ENCODE results near the gene KCNH1.

KCNH1 gene

GRCh38 chr1:210822241-210822640, 311.7 kb downstream of the KCNH1 start:
- no peak overlapping the region for H3K9ac ChIP-seq (ENCODE audit: low read depth, low read length)
- H3K36me3 ChIP-seq (ENCODE audit: insufficient read depth, low read length), result no peaks in the 10 kb centered on the region
- no peaks in the 10 kb centered on the region for H3K4me1 ChIP-seq (ENCODE audit: insufficient read depth, low read length)
- H3K9me3 ChIP-seq (ENCODE audit: control insufficient read depth, insufficient read depth, low read length), result no peaks in the 10 kb centered on the region

- Histone ChIP-seq H3K9me3 (ENCODE audit: control insufficient read depth, insufficient read depth, low read length) (no peaks in the 10 kb centered on the region), H3K36me3 (ENCODE audit: insufficient read depth, low read length) (no peaks in the 10 kb centered on the region)
Measured at GRCh38 chr1:210821615-210822014, 312.3 kb downstream of the KCNH1 start.

DNA sequence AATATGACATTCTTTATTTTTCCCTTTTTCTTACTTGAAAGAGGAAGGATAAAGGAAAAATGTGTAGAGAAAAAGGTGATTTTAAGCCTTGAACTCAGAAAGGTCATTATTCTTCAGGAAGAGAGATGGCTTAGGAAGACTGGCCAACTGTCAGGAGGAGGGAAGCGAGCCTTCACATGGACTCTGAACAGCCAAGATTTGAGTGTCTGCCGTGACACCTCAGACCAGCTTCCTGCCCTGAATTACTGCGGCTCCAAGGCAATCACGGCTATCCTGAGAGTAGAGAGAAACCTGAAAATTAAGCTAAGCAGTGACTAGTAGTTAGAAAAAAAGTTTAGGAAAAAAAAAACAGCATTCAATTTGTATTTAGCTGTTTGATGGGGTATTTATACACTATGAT, 314.7 kb downstream of the KCNH1 start:
- Histone ChIP-seq H3K36me3 (ENCODE audit: insufficient read depth, low read length) (no peaks in the 10 kb centered on the region), H3K4me1 (ENCODE audit: insufficient read depth, low read length) (no peaks in the 10 kb centered on the region), H3K9ac (ENCODE audit: low read depth, low read length) (no peak overlapping the region), H3K9me3 (ENCODE audit: control insufficient read depth, insufficient read depth, low read length) (no peaks in the 10 kb centered on the region)

More at GRCh38 chr1:210821615-210822014, 312.3 kb downstream of the KCNH1 start:
- Histone ChIP-seq H3K9ac (ENCODE audit: low read depth, low read length) (no peak overlapping the region), H3K4me1 (ENCODE audit: insufficient read depth, low read length) (no peaks in the 10 kb centered on the region)

DNA sequence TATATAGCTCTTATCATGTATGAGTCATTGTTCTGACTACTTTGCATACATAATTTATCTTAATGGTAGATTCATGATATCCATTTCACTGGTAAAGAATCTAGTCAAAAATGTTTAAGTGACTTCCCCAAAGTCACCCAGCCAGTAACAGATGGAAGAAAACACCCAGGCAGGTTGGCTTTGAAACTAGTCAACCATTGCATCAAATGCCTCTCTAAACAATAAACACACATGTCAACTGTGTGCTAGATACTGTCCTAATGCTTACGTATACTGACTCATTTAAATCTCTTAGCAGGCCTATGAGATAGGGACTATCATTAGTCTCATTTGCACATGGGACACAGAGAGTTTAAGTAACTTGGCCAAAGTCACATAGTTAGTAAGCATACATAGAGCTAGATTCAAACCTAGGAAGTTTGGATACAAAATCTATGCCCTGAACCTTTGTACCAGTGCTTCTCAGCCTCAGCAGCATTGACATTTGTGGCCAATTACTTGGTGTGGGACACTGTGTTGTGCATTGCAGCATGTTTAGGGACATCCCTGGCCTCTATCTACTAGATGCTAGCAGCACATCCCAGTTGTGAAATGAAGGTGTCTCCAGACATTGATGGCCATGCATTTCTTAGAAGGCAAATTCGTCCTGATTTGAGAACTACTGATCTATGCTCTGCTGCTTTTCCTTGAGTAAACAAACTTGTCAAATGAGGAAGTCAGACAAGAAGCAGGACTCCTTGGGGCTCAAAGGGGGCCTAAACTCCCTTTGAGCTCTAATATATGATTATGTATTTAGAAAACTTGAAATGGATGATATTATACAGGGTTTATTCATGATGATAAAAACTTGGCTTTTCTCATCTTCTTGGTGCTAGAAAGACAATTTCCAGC, 316.3 kb downstream of the KCNH1 start:
- H3K36me3 ChIP-seq (ENCODE audit: insufficient read depth, low read length), result no peaks in the 10 kb centered on the region
- H3K9me3 ChIP-seq (ENCODE audit: control insufficient read depth, insufficient read depth, low read length), result no peaks in the 10 kb centered on the region
- H3K4me1 ChIP-seq (ENCODE audit: insufficient read depth, low read length), result no peaks in the 10 kb centered on the region
- H3K9ac ChIP-seq (ENCODE audit: low read depth, low read length), result no peak overlapping the region

DNA sequence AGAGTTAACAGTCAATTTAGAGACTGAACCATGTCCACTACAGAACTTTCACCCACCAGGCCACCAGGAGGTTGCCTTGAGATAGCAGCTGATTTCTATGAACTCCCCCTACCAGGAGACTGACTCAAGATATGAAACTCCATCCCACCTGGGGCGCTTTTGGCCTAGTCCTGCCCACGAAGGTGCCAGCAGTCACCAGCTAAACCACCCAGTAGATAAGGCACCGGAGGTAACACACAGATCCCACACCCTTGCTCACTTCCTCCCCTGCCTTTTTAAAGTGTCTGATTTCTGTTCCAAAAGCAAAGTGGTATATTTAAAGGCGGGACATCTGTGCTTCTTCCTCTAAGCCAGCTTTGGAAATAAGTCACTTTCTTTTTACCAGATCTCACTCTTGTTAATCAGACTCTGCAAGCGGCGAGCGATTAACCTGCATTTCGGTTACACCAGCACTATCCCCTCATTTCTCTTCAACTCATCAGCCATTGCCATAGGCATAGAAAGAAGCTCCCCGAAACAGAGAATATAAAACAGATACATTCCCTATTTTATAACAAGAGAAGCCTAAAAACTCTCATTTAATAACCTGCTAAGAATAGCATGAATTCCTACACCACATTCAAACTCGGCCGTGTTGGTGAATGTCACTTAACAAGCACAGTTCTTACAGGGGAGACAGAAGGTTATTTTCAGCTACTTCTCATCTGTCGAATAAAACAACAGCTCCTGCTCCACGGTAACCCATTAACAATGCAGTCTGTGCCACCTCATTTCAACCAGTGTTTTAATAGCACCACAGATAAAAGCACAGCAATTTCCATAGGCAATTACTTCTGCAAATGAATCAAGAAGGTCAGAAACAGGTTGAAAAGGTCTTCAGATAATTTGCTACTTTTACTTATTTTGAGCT, 318.1 kb downstream of the KCNH1 start:
- Histone ChIP-seq H3K9ac (ENCODE audit: low read depth, low read length) (no peak overlapping the region), H3K9me3 (ENCODE audit: control insufficient read depth, insufficient read depth, low read length) (no peaks in the 10 kb centered on the region), H3K4me1 (ENCODE audit: insufficient read depth, low read length) (no peaks in the 10 kb centered on the region), H3K36me3 (ENCODE audit: insufficient read depth, low read length) (no peaks in the 10 kb centered on the region)

GRCh38 chr1:210814382-210815123, 319.4 kb downstream of the KCNH1 start:
- Histone ChIP-seq H3K9me3 (ENCODE audit: control insufficient read depth, insufficient read depth, low read length) (no peaks in the 10 kb centered on the region), H3K36me3 (ENCODE audit: insufficient read depth, low read length) (no peaks in the 10 kb centered on the region), H3K9ac (ENCODE audit: low read depth, low read length) (no peak overlapping the region), H3K4me1 (ENCODE audit: insufficient read depth, low read length) (no peaks in the 10 kb centered on the region)

- Histone ChIP-seq H3K36me3 (ENCODE audit: insufficient read depth, low read length) (no peaks in the 10 kb centered on the region), H3K9me3 (ENCODE audit: control insufficient read depth, insufficient read depth, low read length) (no peaks in the 10 kb centered on the region), H3K4me1 (ENCODE audit: insufficient read depth, low read length) (no peaks in the 10 kb centered on the region), H3K9ac (ENCODE audit: low read depth, low read length) (no peak overlapping the region)
Measured at GRCh38 chr1:210801501-210801900, 332.4 kb downstream of the KCNH1 start.

DNA sequence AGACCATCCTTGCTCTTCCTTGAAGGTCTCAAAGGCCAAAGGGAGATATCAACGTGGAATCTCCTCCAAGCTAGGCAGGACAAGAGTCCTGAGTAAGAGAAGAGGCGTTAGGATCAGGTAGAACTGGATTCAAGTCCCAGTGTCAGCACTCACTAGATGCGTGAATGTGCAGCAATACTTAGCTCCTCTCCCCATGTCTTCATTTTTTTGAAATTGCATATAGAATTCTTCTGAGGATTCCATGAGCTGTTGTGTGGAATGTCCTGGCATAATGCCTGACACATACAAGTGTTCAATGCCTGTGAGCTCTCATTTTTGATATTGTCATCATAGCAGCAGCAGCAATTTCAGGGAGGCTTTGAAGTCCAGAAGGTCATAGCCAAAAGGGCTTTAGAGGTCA, 333.2 kb downstream of the KCNH1 start:
- Histone ChIP-seq H3K36me3 (ENCODE audit: insufficient read depth, low read length) (no peaks in the 10 kb centered on the region), H3K9me3 (ENCODE audit: control insufficient read depth, insufficient read depth, low read length) (no peaks in the 10 kb centered on the region), H3K9ac (ENCODE audit: low read depth, low read length) (no peak overlapping the region), H3K4me1 (ENCODE audit: insufficient read depth, low read length) (no peaks in the 10 kb centered on the region)

DNA sequence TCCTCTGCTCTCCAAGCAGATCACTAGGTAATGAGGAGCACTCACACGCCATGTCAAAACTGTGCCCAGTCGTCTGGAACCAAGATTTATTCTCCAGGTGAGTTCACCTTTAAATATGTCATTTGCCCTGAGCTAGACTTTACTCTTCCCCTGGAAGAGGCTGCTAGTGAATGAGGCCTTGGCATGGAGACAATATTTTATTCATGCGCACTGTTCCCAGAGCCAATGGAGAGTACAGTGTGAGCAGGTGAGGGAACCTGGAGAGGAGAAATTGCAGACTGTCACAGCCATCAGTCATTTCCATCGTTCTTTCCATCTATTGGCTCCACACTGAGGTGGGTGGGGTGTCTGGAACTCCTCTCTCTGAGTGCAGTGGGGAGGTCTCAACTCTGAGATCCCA, 333.6 kb downstream of the KCNH1 start:
- H3K36me3 ChIP-seq (ENCODE audit: insufficient read depth, low read length), result no peaks in the 10 kb centered on the region
- H3K9me3 ChIP-seq (ENCODE audit: control insufficient read depth, insufficient read depth, low read length), result no peaks in the 10 kb centered on the region
- H3K4me1 ChIP-seq (ENCODE audit: insufficient read depth, low read length), result no peaks in the 10 kb centered on the region
- no peak overlapping the region for H3K9ac ChIP-seq (ENCODE audit: low read depth, low read length)

GRCh38 chr1:210797422-210797821, 336.5 kb downstream of the KCNH1 start:
- H3K36me3 ChIP-seq (ENCODE audit: insufficient read depth, low read length), result no peaks in the 10 kb centered on the region
- H3K9me3 ChIP-seq (ENCODE audit: control insufficient read depth, insufficient read depth, low read length), result no peaks in the 10 kb centered on the region
- H3K9ac ChIP-seq (ENCODE audit: low read depth, low read length), result no peak overlapping the region
- no peaks in the 10 kb centered on the region for H3K4me1 ChIP-seq (ENCODE audit: insufficient read depth, low read length)

DNA sequence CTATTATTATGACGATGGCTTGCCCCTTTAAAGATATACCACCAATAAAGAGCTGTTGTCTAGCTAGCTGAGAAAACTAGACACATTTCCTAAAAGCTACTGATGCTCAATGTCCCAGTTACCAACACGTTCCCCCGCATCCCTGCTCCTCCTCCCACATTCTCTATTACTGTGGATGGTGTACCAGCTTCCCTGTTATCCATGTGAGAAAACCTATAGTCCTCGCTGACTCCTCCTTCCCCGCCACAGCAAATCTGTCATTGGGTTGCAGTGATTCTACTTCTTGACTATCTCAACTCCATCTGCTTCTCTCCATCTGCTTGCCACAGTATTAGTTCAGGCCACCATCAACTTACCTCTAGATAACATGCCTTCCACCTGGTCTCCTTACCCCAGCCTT, 337.5 kb downstream of the KCNH1 start:
- Histone ChIP-seq H3K4me1 (ENCODE audit: insufficient read depth, low read length) (no peaks in the 10 kb centered on the region), H3K9me3 (ENCODE audit: control insufficient read depth, insufficient read depth, low read length) (no peaks in the 10 kb centered on the region), H3K36me3 (ENCODE audit: insufficient read depth, low read length) (no peaks in the 10 kb centered on the region), H3K9ac (ENCODE audit: low read depth, low read length) (no peak overlapping the region)

GRCh38 chr1:210794445-210794844, 339.5 kb downstream of the KCNH1 start:
- Histone ChIP-seq H3K4me1 (ENCODE audit: insufficient read depth, low read length) (no peaks in the 10 kb centered on the region), H3K36me3 (ENCODE audit: insufficient read depth, low read length) (no peaks in the 10 kb centered on the region), H3K9ac (ENCODE audit: low read depth, low read length) (no peak overlapping the region), H3K9me3 (ENCODE audit: control insufficient read depth, insufficient read depth, low read length) (no peaks in the 10 kb centered on the region)

DNA sequence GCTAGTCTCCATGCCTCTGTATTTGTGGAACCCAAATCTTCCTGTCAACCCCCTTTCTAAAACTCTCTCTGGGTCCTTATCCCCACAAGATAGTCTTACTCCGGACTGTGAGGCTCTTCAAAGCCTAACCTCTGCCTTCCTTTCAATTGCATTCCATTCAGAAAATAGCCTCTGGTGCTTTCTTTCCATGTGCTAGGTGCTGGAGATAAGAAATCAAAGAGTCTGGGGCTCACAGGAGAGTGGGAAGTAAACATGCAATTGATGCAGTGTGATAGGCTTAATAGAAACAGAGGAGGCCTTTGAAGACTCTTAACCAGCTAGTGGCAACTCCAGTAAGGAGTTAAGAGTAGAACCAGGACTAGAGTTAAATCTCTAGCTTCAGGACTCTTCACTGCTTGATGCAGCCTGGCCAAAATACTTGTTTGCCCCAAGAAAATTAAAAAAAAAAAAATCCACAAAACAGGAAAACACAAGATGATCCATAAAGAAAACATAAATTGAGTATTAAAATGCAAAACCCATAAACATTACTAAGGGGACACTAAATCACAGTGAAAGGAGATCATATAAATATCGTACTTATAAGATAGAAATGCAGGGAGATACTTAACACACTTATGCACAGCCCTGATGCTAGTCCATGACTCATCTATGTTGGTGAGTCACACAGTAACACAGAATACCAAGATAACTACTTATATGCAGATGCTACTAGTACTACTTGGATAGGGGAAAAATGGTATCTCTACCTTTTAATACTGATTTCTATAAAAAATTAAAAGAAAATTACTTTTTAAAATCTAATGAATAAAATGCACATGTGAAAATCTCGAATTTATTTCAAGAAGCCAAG, 341.5 kb downstream of the KCNH1 start:
- Histone ChIP-seq H3K9ac (ENCODE audit: low read depth, low read length) (no peak overlapping the region), H3K9me3 (ENCODE audit: control insufficient read depth, insufficient read depth, low read length) (no peaks in the 10 kb centered on the region), H3K36me3 (ENCODE audit: insufficient read depth, low read length) (no peaks in the 10 kb centered on the region), H3K4me1 (ENCODE audit: insufficient read depth, low read length) (no peaks in the 10 kb centered on the region)
